Measurements from ENCODE around the gene PPP1R8.

DNA sequence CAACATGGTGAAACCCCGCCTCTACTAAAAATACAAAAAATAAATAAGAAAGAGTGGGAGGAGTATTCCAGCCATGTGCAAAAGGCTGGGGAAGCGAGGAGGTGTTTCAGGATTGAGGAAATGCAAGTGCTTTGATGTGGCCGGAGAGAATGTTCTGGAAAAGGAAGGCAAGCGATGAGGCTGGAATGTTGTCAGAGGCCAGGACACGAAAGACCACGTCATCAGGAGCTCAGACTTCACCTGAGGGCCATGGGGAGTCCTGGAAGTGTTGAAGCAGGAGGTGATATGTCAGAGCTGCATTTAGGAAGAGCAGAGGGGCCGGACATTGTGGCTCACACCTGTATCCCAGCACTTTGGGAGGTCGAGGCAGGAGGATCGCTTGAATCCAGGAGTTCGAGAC lies 30.9 kb downstream of the PPP1R8 start:
- TF ChIP-seq, protein P1, sequence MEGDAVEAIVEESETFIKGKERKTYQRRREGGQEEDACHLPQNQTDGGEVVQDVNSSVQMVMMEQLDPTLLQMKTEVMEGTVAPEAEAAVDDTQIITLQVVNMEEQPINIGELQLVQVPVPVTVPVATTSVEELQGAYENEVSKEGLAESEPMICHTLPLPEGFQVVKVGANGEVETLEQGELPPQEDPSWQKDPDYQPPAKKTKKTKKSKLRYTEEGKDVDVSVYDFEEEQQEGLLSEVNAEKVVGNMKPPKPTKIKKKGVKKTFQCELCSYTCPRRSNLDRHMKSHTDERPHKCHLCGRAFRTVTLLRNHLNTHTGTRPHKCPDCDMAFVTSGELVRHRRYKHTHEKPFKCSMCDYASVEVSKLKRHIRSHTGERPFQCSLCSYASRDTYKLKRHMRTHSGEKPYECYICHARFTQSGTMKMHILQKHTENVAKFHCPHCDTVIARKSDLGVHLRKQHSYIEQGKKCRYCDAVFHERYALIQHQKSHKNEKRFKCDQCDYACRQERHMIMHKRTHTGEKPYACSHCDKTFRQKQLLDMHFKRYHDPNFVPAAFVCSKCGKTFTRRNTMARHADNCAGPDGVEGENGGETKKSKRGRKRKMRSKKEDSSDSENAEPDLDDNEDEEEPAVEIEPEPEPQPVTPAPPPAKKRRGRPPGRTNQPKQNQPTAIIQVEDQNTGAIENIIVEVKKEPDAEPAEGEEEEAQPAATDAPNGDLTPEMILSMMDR (conservative IDR thresholded peaks at IDR 0.05) = no peak
- TF ChIP-seq ZFX (IDR thresholded peaks at IDR 0.05) = no peak
